ENCODE results near the gene PTCD2.

- TF ChIP-seq CHD2 (IDR thresholded peaks at IDR 0.05; ENCODE audit: low read length) (no peak), TAF1 (IDR thresholded peaks at IDR 0.05; ENCODE audit: low read depth, low read length) (no peak), JUND (IDR thresholded peaks at IDR 0.05; ENCODE audit: low read length) (no peak), GABPA (IDR thresholded peaks at IDR 0.05; ENCODE audit: borderline replicate concordance, insufficient read depth, low read length) (no peak), CTCF (IDR thresholded peaks at IDR 0.05; ENCODE audit: control extremely low read depth in 1 of 3, insufficient read depth in 1 of 3, low read depth in 1 of 3, low read length in 3 of 3) (no peak), SP1 (IDR thresholded peaks at IDR 0.05; ENCODE audit: low read depth, low read length) (no peak), GTF2F1 (IDR thresholded peaks at IDR 0.05; ENCODE audit: borderline replicate concordance, low read depth, low read length) (no peak), SUZ12 (IDR thresholded peaks at IDR 0.05; ENCODE audit: low read length) (no peak), TEAD4 (IDR thresholded peaks at IDR 0.05; ENCODE audit: low read depth, low read length) (no peak), POLR2A (IDR thresholded peaks at IDR 0.05; ENCODE audit: control extremely low read depth in 1 of 2, low read depth in 2 of 2, low read length in 2 of 2) (no peak), KDM5A (IDR thresholded peaks at IDR 0.05; ENCODE audit: low read length) (no peak)
Observed at GRCh38 chr5:72410688-72411295, 90.6 kb downstream of the PTCD2 start.

Measured in H1 (cell line).